Heart left ventricle (tissue), 13 donors: Measurements from ENCODE around the gene EPYC.

Source experiments
- CTCF ChIP-seq, 12 donors: fragments of 200-600 bp; sonication (generic) in 4 of 12; IDR thresholded peaks; one replicate each; pipeline versions ENCODE4 v1.5.0 to v1.8.0; 2018 to 2022; ENCODE audit warnings: antibody characterized with exemption in 12 of 12, mild to moderate bottlenecking in 5 of 12
- POLR2A ChIP-seq, 2 donors: fragments of 450-650 bp; IDR thresholded peaks; one replicate each; pipeline ENCODE4 v1.6.1; 2017; ENCODE audit warnings: antibody characterized with exemption in 2 of 2, mild to moderate bottlenecking in 2 of 2, moderate library complexity in 2 of 2
- donor health status: ischemic (EF 13 %, LVEDD 7.1; RV severe dilation, severe dysfunction).
- donor health status: DM: no; HTN: yes; CAD: no.
- donor health status: DM: no; HTN: no; CAD: no.
- donor health status: ischemic (EF 25% LVEDD 6.9; RV normal size, moderate dysfunction).
- donor health status: ischemic (EF 25% LVEDD 5.7; RV mildly dilated, moderate dysfunction).
- donor health status: ischemic (EF 35%, LVEDD 5.7; RV mildly dilated, moderate dysfunction).
- donor health status: nonischemic (EF 11% LVEDD 7.7; RV severe dilation, severe dysfunction).
- donor health status: DM: yes; HTN: yes; CAD: no.
- donor health status: PGD.
- donor health status: ischemic (EF 29% LVEDD 5.4; RV normal size, mild dysfunction).
- donor health status: nonischemic (EF 23%, LVEDD 6.1; RV moderate dilation, normal function).

GRCh38 chr12:90970911-90971310 lies 33.9 kb downstream of the EPYC start:
- TF ChIP-seq CTCF (IDR thresholded peaks at IDR 0.05) (no peak), POLR2A (IDR thresholded peaks at IDR 0.05) (no peak)
